DND-41 (cell line): ENCODE data around the gene CARTPT.

ENCODE experiments used
- ATAC-seq: fragments of 200-7000 bp; cut with Tn5 transposase; 3 replicates; pipeline ENCODE4 v1.9.1; 2021; ENCODE audit warnings: low read depth; ENCODE audit not compliant: insufficient read depth
- DNase-seq: peaks from one replicate; pipeline ENCODE4 v3.0.0-alpha.2; 2020
- H2AFZ ChIP-seq: 2 replicates; pipeline ENCODE4 v1.6.0; 2012; ENCODE audit warnings: low read depth, low read length
- H3K27ac ChIP-seq: 2 replicates; pipeline ENCODE4 v1.5.1; 2012; ENCODE audit warnings: low read length, inconsistent platforms
- H3K27me3 ChIP-seq: fragments of 200-600 bp; sonication (generic); 2 replicates; pipeline ENCODE4 v1.6.0; 2012; ENCODE audit warnings: low read length, mild to moderate bottlenecking, inconsistent platforms; ENCODE audit not compliant: insufficient read depth, poor library complexity
- H3K36me3 ChIP-seq: 2 replicates; pipeline ENCODE4 v1.5.1; 2012; ENCODE audit warnings: low read length, inconsistent platforms; ENCODE audit not compliant: insufficient read depth
- H3K4me1 ChIP-seq: 2 replicates; pipeline ENCODE4 v1.5.1; 2012; ENCODE audit warnings: mild to moderate bottlenecking, low read length; ENCODE audit not compliant: insufficient read depth
- H3K4me2 ChIP-seq: 2 replicates; pipeline ENCODE4 v1.6.0; 2012; ENCODE audit warnings: mild to moderate bottlenecking, moderate library complexity, low read length, inconsistent platforms; ENCODE audit not compliant: insufficient read depth
- H3K4me3 ChIP-seq, 2 experiments: fragments of 200-600 bp in 1 of 2; shearing (Covaris generic) in 1 of 2; 2 replicates each; pipeline ENCODE4 v1.5.1; 2012 to 2016; ENCODE audit warnings: inconsistent platforms in 2 of 2, low read length in 2 of 2, mild to moderate bottlenecking in 2 of 2, low read depth in 1 of 2, moderate library complexity in 1 of 2
- H3K79me2 ChIP-seq: 2 replicates; pipeline ENCODE4 v1.6.0; 2012; ENCODE audit warnings: low read length, inconsistent platforms; ENCODE audit not compliant: insufficient read depth
- H3K9ac ChIP-seq: 2 replicates; pipeline ENCODE4 v1.6.0; 2012; ENCODE audit warnings: low read depth, mild to moderate bottlenecking, inconsistent platforms, low read length, moderate library complexity
- H3K9me3 ChIP-seq: 2 replicates; pipeline ENCODE4 v1.5.1; 2012; ENCODE audit warnings: low read length, moderate library complexity, mild to moderate bottlenecking, inconsistent platforms; ENCODE audit not compliant: insufficient read depth, severe bottlenecking
- H4K20me1 ChIP-seq: 2 replicates; pipeline ENCODE4 v1.6.0; 2012; ENCODE audit warnings: low read length; ENCODE audit not compliant: insufficient read depth
- CTCF ChIP-seq: IDR thresholded peaks from 2 replicates; pipeline ENCODE4 v1.5.1; 2012; ENCODE audit warnings: borderline replicate concordance, low read length, moderate library complexity, mild to moderate bottlenecking; ENCODE audit not compliant: poor library complexity, severe bottlenecking; ENCODE audit errors: extremely low read depth
- EZH2 ChIP-seq: IDR thresholded peaks from 3 replicates; pipeline ENCODE4 v1.6.1; 2012; ENCODE audit warnings: borderline replicate concordance, low read depth, mild to moderate bottlenecking, moderate library complexity, low read length, inconsistent platforms; ENCODE audit not compliant: severe bottlenecking

CARTPT gene

GRCh38 chr5:71701407-71701806 lies 17.7 kb upstream of the CARTPT start:
- Histone ChIP-seq H3K4me2 (no peak overlapping the region), H2AFZ (no peak overlapping the region), H3K9ac (no peak overlapping the region), H3K27me3 (peaks cover 9% of the 10 kb centered on the region), H3K27ac (no peak overlapping the region), H4K20me1 (no peaks in the 10 kb centered on the region), H3K36me3 (no peaks in the 10 kb centered on the region), H3K79me2 (no peaks in the 10 kb centered on the region), H3K9me3 (no peaks in the 10 kb centered on the region), H3K4me1 (no peaks in the 10 kb centered on the region), H3K4me3 (no peak overlapping the region)
- no peak for ATAC-seq
- no peak for TF ChIP-seq CTCF
- DNase-seq: no peak

- no peak for ATAC-seq
- DNase-seq: no peak
- Histone ChIP-seq H3K4me2 (no peak overlapping the region), H3K27ac (no peak overlapping the region), H3K79me2 (no peaks in the 10 kb centered on the region), H3K4me3 (no peak overlapping the region), H3K9me3 (no peaks in the 10 kb centered on the region), H4K20me1 (no peaks in the 10 kb centered on the region), H2AFZ (no peak overlapping the region), H3K9ac (no peak overlapping the region), H3K4me1 (no peaks in the 10 kb centered on the region), H3K27me3 (peaks cover 10% of the 10 kb centered on the region), H3K36me3 (no peaks in the 10 kb centered on the region)
- TF ChIP-seq EZH2: no peak
- TF ChIP-seq CTCF: no peak
Measured at GRCh38 chr5:71703941-71704340, 15.1 kb upstream of the CARTPT start.

GRCh38 chr5:71705421-71705820 lies 13.7 kb upstream of the CARTPT start:
- H3K4me2 ChIP-seq: no peak overlapping the region
- no peak overlapping the region for H3K4me3 ChIP-seq
- H3K79me2 ChIP-seq: no peaks in the 10 kb centered on the region
- no peak overlapping the region for H2AFZ ChIP-seq
- no peak overlapping the region for H3K27ac ChIP-seq
- no peaks in the 10 kb centered on the region for H3K4me1 ChIP-seq
- no peaks in the 10 kb centered on the region for H4K20me1 ChIP-seq
- H3K9ac ChIP-seq: no peak overlapping the region
- H3K27me3 ChIP-seq: peaks cover 9% of the 10 kb centered on the region
- TF ChIP-seq EZH2 (no peak), CTCF (no peak)
- ATAC-seq (no peak), DNase-seq (no peak)
- no peaks in the 10 kb centered on the region for H3K9me3 ChIP-seq
- H3K36me3 ChIP-seq: no peaks in the 10 kb centered on the region

- no peaks in the 10 kb centered on the region for H3K79me2 ChIP-seq
- H3K36me3 ChIP-seq: no peaks in the 10 kb centered on the region
- H3K9me3 ChIP-seq: no peaks in the 10 kb centered on the region
- H3K4me3 ChIP-seq: no peak overlapping the region
- H3K4me2 ChIP-seq: no peak overlapping the region
- H3K27me3 ChIP-seq: peaks cover 4% of the 10 kb centered on the region
- no peaks in the 10 kb centered on the region for H3K4me1 ChIP-seq
- H3K27ac ChIP-seq: no peak overlapping the region
- no peak overlapping the region for H3K9ac ChIP-seq
- no peak for DNase-seq
- ATAC-seq: no peak
- H2AFZ ChIP-seq: no peak overlapping the region
- TF ChIP-seq EZH2 (no peak), CTCF (no peak)
- H4K20me1 ChIP-seq: no peaks in the 10 kb centered on the region
Measured at GRCh38 chr5:71706906-71707305, 12.2 kb upstream of the CARTPT start.
